Smooth muscle cell (in vitro differentiated cells): ENCODE measurements around the gene MRPL4. TPM values are rescaled to one million over a fixed set of nuclear protein-coding genes. Genes with fewer than 3 reads are reported as not detected.

Experiments used
- DNase-seq: peaks from one replicate; lab custom pipeline; 2025; ENCODE audit not compliant: unreplicated experiment; lab: John Stamatoyannopoulos, UW
- H2AFZ ChIP-seq: fragments of 200-600 bp; sonication (generic); 2 replicates; pipeline ENCODE4 v1.6.0; 2016; ENCODE audit warnings: antibody characterized with exemption, low read depth, mild to moderate bottlenecking
- H3F3A ChIP-seq: fragments of 200-600 bp; sonication (generic); 2 replicates; pipeline ENCODE4 v1.6.0; 2017; ENCODE audit warnings: antibody characterized with exemption, low read depth
- H3K27ac ChIP-seq: fragments of 200-600 bp; sonication (generic); 2 replicates; pipeline ENCODE4 v1.5.1; 2016; ENCODE audit warnings: low read depth, mild to moderate bottlenecking
- H3K27me3 ChIP-seq: fragments of 200-600 bp; sonication (generic); 2 replicates; pipeline ENCODE4 v1.6.1; 2016; ENCODE audit warnings: low read depth, mild to moderate bottlenecking
- H3K36me3 ChIP-seq: fragments of 200-600 bp; sonication (generic); 2 replicates; pipeline ENCODE4 v1.5.1; 2016; ENCODE audit warnings: low read depth
- H3K4me1 ChIP-seq: fragments of 200-600 bp; sonication (generic); 2 replicates; pipeline ENCODE4 v1.5.1; 2016; ENCODE audit warnings: low read depth
- H3K4me2 ChIP-seq: fragments of 200-600 bp; sonication (generic); 2 replicates; pipeline ENCODE4 v1.6.0; 2016; ENCODE audit warnings: mild to moderate bottlenecking
- H3K4me3 ChIP-seq: fragments of 200-600 bp; sonication (generic); 2 replicates; pipeline ENCODE4 v1.5.1; 2016; ENCODE audit warnings: mild to moderate bottlenecking
- H3K79me2 ChIP-seq: fragments of 200-600 bp; sonication (generic); 2 replicates; pipeline ENCODE4 v1.6.0; 2016; ENCODE audit warnings: low read depth, mild to moderate bottlenecking
- H3K9ac ChIP-seq: fragments of 200-600 bp; sonication (generic); 2 replicates; pipeline ENCODE4 v1.6.0; 2016; ENCODE audit warnings: low read depth
- H3K9me3 ChIP-seq: fragments of 200-600 bp; sonication (generic); replicated peaks from 2 replicates; pipeline ENCODE4 v1.5.1; 2016; ENCODE audit warnings: low read depth
- H4K20me1 ChIP-seq: fragments of 200-600 bp; sonication (generic); 2 replicates; pipeline ENCODE4 v1.6.0; 2016; ENCODE audit warnings: low read depth
- WGBS: methylation state at CpG from one replicate; pipeline ENCODE4 v1.1.7; 2016; ENCODE audit warnings: low lambda C conversion rate; 5-methylcytosine and 5-hydroxymethylcytosine counted together
- polyA plus RNA-seq: library from polyadenylated mRNA; unstranded; fragments of >200 nt; fragmentation: Nextera tagmentation; extraction: Ambion mirVana; gene quantifications from 2 replicates; pipeline ENCODE4 v1.2.1, GENCODE V29; 2016
- total RNA-seq: library from RNA; depleted of rRNA; stranded (reverse); fragments of >200 nt; gene quantifications from 2 replicates; pipeline ENCODE4 v1.2.3, GENCODE V29; 2014
- TF ChIP-seq, protein P1 (sequence below): fragments of 200-600 bp; sonication (generic); IDR thresholded peaks from 2 replicates; pipeline ENCODE4 v1.5.1; 2017; ENCODE audit warnings: borderline replicate concordance, mild to moderate bottlenecking, antibody characterized with exemption; ENCODE audit not compliant: insufficient read depth, poor library complexity, severe bottlenecking

MRPL4 gene
- total and polyA plus RNA-seq, 2 experiments from 2014 or later = 47.8 to 63.5 TPM

DNA sequence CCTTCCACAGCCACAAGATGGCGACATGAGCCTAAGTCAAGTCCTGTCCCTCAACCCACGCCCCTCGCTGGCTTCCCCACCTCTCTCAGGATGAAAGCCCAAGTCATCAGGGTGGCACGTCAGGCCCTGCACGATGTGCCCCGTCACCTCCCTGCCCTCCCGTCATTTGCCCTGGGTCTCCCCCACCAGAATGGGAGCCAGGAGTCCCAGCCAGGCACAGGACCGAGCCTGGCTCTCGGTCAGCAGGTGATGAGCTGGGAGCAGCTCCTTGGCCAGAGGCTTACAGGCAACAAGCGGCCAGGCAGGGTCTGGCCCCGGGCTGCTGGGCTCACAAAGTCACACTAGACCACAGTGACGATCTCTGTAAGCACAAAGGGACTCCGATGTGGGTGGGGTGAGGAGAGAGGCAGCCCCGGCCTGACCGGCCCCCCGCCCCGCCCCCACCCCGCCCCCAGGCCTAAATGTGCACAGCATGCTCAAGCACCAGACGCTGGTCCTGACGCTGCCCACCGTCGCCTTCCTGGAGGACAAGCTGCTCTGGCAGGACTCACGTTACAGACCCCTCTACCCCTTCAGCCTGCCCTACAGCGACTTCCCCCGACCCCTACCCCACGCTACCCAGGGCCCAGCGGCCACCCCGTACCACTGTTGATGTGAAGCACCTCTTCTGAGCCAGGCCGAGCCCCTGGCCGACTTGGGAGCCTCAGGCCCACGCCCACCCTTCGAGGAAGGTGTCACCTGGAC, 7.3 kb downstream of the MRPL4 start:
- Histone ChIP-seq H3K79me2 (no peaks in the 10 kb centered on the region), H3K4me1 (no peaks in the 10 kb centered on the region), H3K4me3 (no peak overlapping the region), H3K27me3 (no peaks in the 10 kb centered on the region), H3K27ac (no peak overlapping the region), H2AFZ (no peak overlapping the region), H3K9ac (no peak overlapping the region), H3K36me3 (no peaks in the 10 kb centered on the region), H3K9me3 (no peaks in the 10 kb centered on the region), H3F3A (no peaks in the 10 kb centered on the region), H4K20me1 (no peaks in the 10 kb centered on the region), H3K4me2 (no peak overlapping the region)
- TF ChIP-seq, protein P1, sequence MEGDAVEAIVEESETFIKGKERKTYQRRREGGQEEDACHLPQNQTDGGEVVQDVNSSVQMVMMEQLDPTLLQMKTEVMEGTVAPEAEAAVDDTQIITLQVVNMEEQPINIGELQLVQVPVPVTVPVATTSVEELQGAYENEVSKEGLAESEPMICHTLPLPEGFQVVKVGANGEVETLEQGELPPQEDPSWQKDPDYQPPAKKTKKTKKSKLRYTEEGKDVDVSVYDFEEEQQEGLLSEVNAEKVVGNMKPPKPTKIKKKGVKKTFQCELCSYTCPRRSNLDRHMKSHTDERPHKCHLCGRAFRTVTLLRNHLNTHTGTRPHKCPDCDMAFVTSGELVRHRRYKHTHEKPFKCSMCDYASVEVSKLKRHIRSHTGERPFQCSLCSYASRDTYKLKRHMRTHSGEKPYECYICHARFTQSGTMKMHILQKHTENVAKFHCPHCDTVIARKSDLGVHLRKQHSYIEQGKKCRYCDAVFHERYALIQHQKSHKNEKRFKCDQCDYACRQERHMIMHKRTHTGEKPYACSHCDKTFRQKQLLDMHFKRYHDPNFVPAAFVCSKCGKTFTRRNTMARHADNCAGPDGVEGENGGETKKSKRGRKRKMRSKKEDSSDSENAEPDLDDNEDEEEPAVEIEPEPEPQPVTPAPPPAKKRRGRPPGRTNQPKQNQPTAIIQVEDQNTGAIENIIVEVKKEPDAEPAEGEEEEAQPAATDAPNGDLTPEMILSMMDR = peak; percentile 61
- 64% methylated on average over 22 of the region's 32 CpGs for WGBS
- peak; percentile 29 for DNase-seq

DNA sequence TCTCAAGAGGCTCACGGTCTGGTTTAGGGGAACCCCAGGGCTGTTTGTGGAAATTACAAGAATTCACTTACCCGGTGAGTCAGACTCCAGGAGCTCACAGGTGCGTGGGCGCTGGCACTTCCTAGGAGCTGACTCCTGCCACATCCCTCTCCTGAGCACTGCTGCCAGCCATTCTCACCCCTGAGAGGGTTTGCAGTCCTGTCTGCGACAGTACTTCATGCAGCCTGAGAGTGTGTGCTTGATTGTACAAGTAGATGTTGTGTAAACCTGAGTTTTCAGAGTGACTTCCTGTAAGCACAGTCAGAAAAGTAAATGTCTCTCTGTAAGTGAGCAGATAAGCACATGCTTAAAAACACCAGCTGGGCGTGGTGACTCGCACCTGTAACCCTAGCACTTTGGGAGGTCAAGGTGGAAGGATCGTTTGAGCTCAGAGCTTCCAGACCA, 8.1 kb downstream of the MRPL4 start:
- Histone ChIP-seq H3K27ac (no peak overlapping the region), H3K4me1 (no peaks in the 10 kb centered on the region), H3K36me3 (no peaks in the 10 kb centered on the region), H4K20me1 (no peaks in the 10 kb centered on the region), H3K4me2 (no peak overlapping the region), H3K79me2 (no peaks in the 10 kb centered on the region), H3K27me3 (no peaks in the 10 kb centered on the region), H3F3A (no peaks in the 10 kb centered on the region), H2AFZ (no peak overlapping the region), H3K9ac (no peak overlapping the region), H3K4me3 (no peak overlapping the region), H3K9me3 (no peaks in the 10 kb centered on the region)
- WGBS = 86% methylated on average over 8 of the region's 8 CpGs
- TF ChIP-seq, protein P1 = no peak
- no peak for DNase-seq

DNA sequence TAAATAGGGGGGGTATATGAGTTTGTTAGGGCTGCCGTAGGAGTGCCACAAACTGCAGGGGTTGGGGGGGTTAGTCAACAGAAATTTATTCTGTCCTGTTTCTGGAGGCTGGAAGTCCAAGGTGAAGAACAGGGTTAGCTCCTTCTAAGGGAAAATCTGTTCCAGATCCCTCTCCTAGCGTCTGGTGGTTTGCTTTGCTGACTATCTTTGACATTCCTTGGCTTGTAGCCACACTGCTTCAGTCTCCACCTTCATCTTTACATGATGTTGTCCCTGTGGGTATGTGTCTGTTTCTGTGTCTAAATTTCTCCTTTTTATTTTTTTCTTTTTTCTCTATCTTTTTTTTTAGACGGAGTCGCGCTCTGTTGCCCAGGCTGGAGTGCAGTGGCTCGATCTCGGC, 10.8 kb downstream of the MRPL4 start:
- TF ChIP-seq, protein P1 = no peak
- no peak overlapping the region for H3K9ac ChIP-seq
- no peaks in the 10 kb centered on the region for H4K20me1 ChIP-seq
- H3K4me1 ChIP-seq = no peaks in the 10 kb centered on the region
- H3K4me2 ChIP-seq = no peak overlapping the region
- H3K27me3 ChIP-seq = no peaks in the 10 kb centered on the region
- no peaks in the 10 kb centered on the region for H3K36me3 ChIP-seq
- no peaks in the 10 kb centered on the region for H3F3A ChIP-seq
- DNase-seq = no peak
- H3K4me3 ChIP-seq = no peak overlapping the region
- H2AFZ ChIP-seq = no peak overlapping the region
- H3K9me3 ChIP-seq = no peaks in the 10 kb centered on the region
- no peaks in the 10 kb centered on the region for H3K79me2 ChIP-seq
- WGBS = 83% methylated on average over 7 of the region's 7 CpGs
- no peak overlapping the region for H3K27ac ChIP-seq

DNA sequence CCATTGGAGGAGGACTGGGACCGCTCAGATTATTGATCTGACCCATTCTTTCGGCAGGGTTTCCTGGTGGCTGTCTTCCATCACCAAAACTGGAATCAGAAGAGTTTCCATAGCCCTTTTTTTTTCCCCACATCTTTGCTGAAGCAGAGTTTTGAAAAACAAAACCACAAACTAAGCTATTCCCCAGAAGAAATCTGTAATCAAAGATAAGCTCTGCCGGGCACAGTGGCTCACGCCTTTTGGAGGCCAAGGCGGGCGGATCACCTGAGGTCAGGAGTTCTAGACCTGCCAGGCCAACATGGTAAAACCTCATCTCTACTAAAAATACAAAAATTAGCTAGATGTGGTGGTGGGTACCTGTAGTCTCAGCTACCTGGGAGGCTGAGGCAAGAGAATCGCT, 14.7 kb downstream of the MRPL4 start:
- no peak overlapping the region for H3K4me2 ChIP-seq
- DNase-seq = no peak
- no peaks in the 10 kb centered on the region for H4K20me1 ChIP-seq
- H3K27me3 ChIP-seq = peaks cover 9% of the 10 kb centered on the region
- H3K9ac ChIP-seq = no peak overlapping the region
- no peak overlapping the region for H2AFZ ChIP-seq
- H3K79me2 ChIP-seq = no peaks in the 10 kb centered on the region
- no peaks in the 10 kb centered on the region for H3K9me3 ChIP-seq
- no peaks in the 10 kb centered on the region for H3K36me3 ChIP-seq
- WGBS = 92% methylated on average over 7 of the region's 7 CpGs
- no peak overlapping the region for H3K4me3 ChIP-seq
- no peak overlapping the region for H3K27ac ChIP-seq
- TF ChIP-seq, protein P1 = no peak
- no peaks in the 10 kb centered on the region for H3K4me1 ChIP-seq
- no peaks in the 10 kb centered on the region for H3F3A ChIP-seq
